Gastrocnemius medialis (tissue), 4 donors: ENCODE measurements around the gene MACIR. TPM values are rescaled to one million over a fixed set of nuclear protein-coding genes. Genes with fewer than 3 reads are reported as not detected.

Experiments
- ATAC-seq, 2 donors: fragments of 150-250 bp; one replicate each; pipeline ENCODE4 v1.9.1; 2016
- DNase-seq, 2 donors: peaks; one replicate each; pipeline ENCODE4 v3.0.0-alpha.2; 2019
- H3K27ac ChIP-seq, 4 donors: fragments of 200-600 bp; sonication (generic); 1 replicate in 1 of 4; 2 replicates in 3 of 4; pipeline ENCODE4 v1.5.1; 2016 to 2018; ENCODE audit warnings: mild to moderate bottlenecking in 2 of 4, moderate library complexity in 1 of 4
- H3K27me3 ChIP-seq, 3 donors: fragments of 200-600 bp; sonication (generic) in 2 of 3; 1 replicate in 1 of 3; 2 replicates in 2 of 3; pipeline versions ENCODE4 v1.5.1 to v1.6.0; 2016 to 2019; ENCODE audit warnings: mild to moderate bottlenecking in 1 of 3, moderate library complexity in 1 of 3
- H3K36me3 ChIP-seq, 2 donors: fragments of 200-600 bp; sonication (generic) in 1 of 2; one replicate each; pipeline ENCODE4 v1.5.1; 2017 to 2018
- H3K4me1 ChIP-seq, 2 donors: fragments of 200-600 bp; sonication (generic) in 1 of 2; one replicate each; pipeline ENCODE4 v1.5.1; 2016 to 2017; ENCODE audit warnings: mild to moderate bottlenecking in 2 of 2
- H3K4me3 ChIP-seq, 4 donors: fragments of 200-600 bp; sonication (generic) in 3 of 4; 1 replicate in 1 of 4; 2 replicates in 3 of 4; pipeline ENCODE4 v1.5.1; 2016 to 2019; ENCODE audit warnings: mild to moderate bottlenecking in 2 of 4
- H3K9me3 ChIP-seq, 3 donors: fragments of 200-600 bp; sonication (generic) in 2 of 3; 1 replicate in 1 of 3; 2 replicates in 2 of 3; pipeline ENCODE4 v1.5.1; 2016 to 2019
- CTCF ChIP-seq, 5 experiments: fragments of 450-650 bp in 3 of 5; fragments of 200-600 bp in 2 of 5; sonication (generic) in 2 of 5; IDR thresholded peaks in 4 of 5; conservative IDR thresholded peaks in 1 of 5; 1 replicate in 4 of 5; 2 replicates in 1 of 5; pipeline ENCODE4 v1.5.1; 2016 to 2019; ENCODE audit warnings: antibody characterized with exemption in 5 of 5, mild to moderate bottlenecking in 3 of 5, moderate library complexity in 3 of 5
- POLR2A ChIP-seq, 2 donors: fragments of 450-650 bp; IDR thresholded peaks; one replicate each; pipeline ENCODE4 v1.6.1; 2017; ENCODE audit warnings: antibody characterized with exemption in 2 of 2, mild to moderate bottlenecking in 2 of 2, moderate library complexity in 2 of 2
- in situ Hi-C, 4 donors: fragments of 200-750 bp; cut with MboI; loops; one replicate each; pipeline versions ENCODE4 v1.15.0 to v1.8.0; 2017; ENCODE audit warnings: low sequenced_read_pairs in 4 of 4
- intact Hi-C: fragments of 100-400 bp; cut with DNase I; formaldehyde crosslinking; loops from one replicate; pipeline ENCODE4 v1.15.1; 2023; ENCODE audit warnings: low total_unique reads
- total RNA-seq, 4 donors: library from RNA; depleted of rRNA; stranded (reverse); fragments of >200 nt; gene quantifications; one replicate each; pipeline versions ENCODE4 v1.1.0 to v1.2.3, GENCODE V29; 2016

MACIR gene
- total RNA-seq, 4 donors from 2014 or later = 8.0 to 26.6 (median 21.7) TPM

GRCh38 chr5:103295871-103296270 lies 37.3 kb downstream of the MACIR start:
- no peaks in the 10 kb centered on the region for H3K9me3 ChIP-seq
- H3K27me3 ChIP-seq = no peaks in the 10 kb centered on the region
- DNase-seq (no peak), ATAC-seq (no peak)
- no peak overlapping the region for H3K4me3 ChIP-seq
- TF ChIP-seq POLR2A (IDR thresholded peaks at IDR 0.05) (no peak), CTCF (IDR thresholded peaks at IDR 0.05 in 4 of 5, conservative IDR thresholded peaks at IDR 0.05 in 1 of 5) (no peak)
- in situ Hi-C loops = no loop called here
- H3K27ac ChIP-seq = no peak overlapping the region
- intact Hi-C loops = no loop called here
- H3K4me1 ChIP-seq = no peaks in the 10 kb centered on the region
- H3K36me3 ChIP-seq = no peaks in the 10 kb centered on the region

GRCh38 chr5:103298117-103298516 lies 39.6 kb downstream of the MACIR start:
- ATAC-seq (no peak), DNase-seq (no peak)
- intact Hi-C loops = no loop called here
- in situ Hi-C loops = no loop called here
- H3K4me1 ChIP-seq = no peaks in the 10 kb centered on the region
- H3K4me3 ChIP-seq = no peak overlapping the region
- H3K9me3 ChIP-seq = no peaks in the 10 kb centered on the region
- TF ChIP-seq POLR2A (IDR thresholded peaks at IDR 0.05) (no peak), CTCF (IDR thresholded peaks at IDR 0.05 in 4 of 5, conservative IDR thresholded peaks at IDR 0.05 in 1 of 5) (no peak)
- no peaks in the 10 kb centered on the region for H3K27me3 ChIP-seq
- H3K27ac ChIP-seq = no peak overlapping the region
- no peaks in the 10 kb centered on the region for H3K36me3 ChIP-seq

GRCh38 chr5:103298607-103299188 lies 40.1 kb downstream of the MACIR start:
- no peak overlapping the region for H3K4me3 ChIP-seq
- H3K4me1 ChIP-seq = no peaks in the 10 kb centered on the region
- H3K27ac ChIP-seq = no peak overlapping the region
- DNase-seq (no peak), ATAC-seq (no peak)
- in situ Hi-C loops (no loop called here), intact Hi-C loops (no loop called here)
- no peak for TF ChIP-seq CTCF (IDR thresholded peaks at IDR 0.05 in 4 of 5, conservative IDR thresholded peaks at IDR 0.05 in 1 of 5)
- no peak for TF ChIP-seq POLR2A (IDR thresholded peaks at IDR 0.05)
- no peaks in the 10 kb centered on the region for H3K36me3 ChIP-seq
- no peaks in the 10 kb centered on the region for H3K27me3 ChIP-seq
- H3K9me3 ChIP-seq = no peaks in the 10 kb centered on the region

GRCh38 chr5:103305809-103306208 lies 47.2 kb downstream of the MACIR start:
- H3K36me3 ChIP-seq = no peaks in the 10 kb centered on the region
- H3K4me1 ChIP-seq = no peaks in the 10 kb centered on the region
- no peak overlapping the region for H3K27ac ChIP-seq
- no peaks in the 10 kb centered on the region for H3K27me3 ChIP-seq
- H3K4me3 ChIP-seq = no peak overlapping the region
- DNase-seq = no peak
- no peak for ATAC-seq
- TF ChIP-seq POLR2A (IDR thresholded peaks at IDR 0.05) (no peak), CTCF (IDR thresholded peaks at IDR 0.05 in 4 of 5, conservative IDR thresholded peaks at IDR 0.05 in 1 of 5) (no peak)
- intact Hi-C loops = no loop called here
- no peaks in the 10 kb centered on the region for H3K9me3 ChIP-seq
- in situ Hi-C loops = no loop called here

- no peak for TF ChIP-seq CTCF (IDR thresholded peaks at IDR 0.05 in 4 of 5, conservative IDR thresholded peaks at IDR 0.05 in 1 of 5)
- TF ChIP-seq POLR2A (IDR thresholded peaks at IDR 0.05) = no peak
- no peak for DNase-seq
- no peaks in the 10 kb centered on the region for H3K4me1 ChIP-seq
- no peaks in the 10 kb centered on the region for H3K9me3 ChIP-seq
- intact Hi-C loops = no loop called here
- no peak for ATAC-seq
- no peaks in the 10 kb centered on the region for H3K36me3 ChIP-seq
- H3K27me3 ChIP-seq = no peaks in the 10 kb centered on the region
- H3K4me3 ChIP-seq = no peak overlapping the region
- H3K27ac ChIP-seq = no peak overlapping the region
- in situ Hi-C loops = no loop called here
These were observed 48.9 kb downstream of the MACIR start for GRCh38 chr5:103307470-103307869.
